CD14-positive monocyte (primary cell): Measurements from ENCODE around the gene CLEC17A. TPM values are rescaled to one million over a fixed set of nuclear protein-coding genes. Genes with fewer than 3 reads are reported as not detected.

Experiments
- DNase-seq, 3 donors: peaks; one replicate each; pipeline ENCODE4 v3.0.0-alpha.2; 2011 to 2022
- H2AFZ ChIP-seq: 2 replicates; pipeline ENCODE4 v1.6.0; 2012; ENCODE audit warnings: mild to moderate bottlenecking, low read depth, low read length, inconsistent platforms; ENCODE audit not compliant: insufficient read depth, poor library complexity, severe bottlenecking
- H3K27ac ChIP-seq, 2 donors: 1 replicate in 1 of 2; 2 replicates in 1 of 2; pipeline ENCODE4 v1.5.1; 2012 to 2013; ENCODE audit warnings: low read length in 2 of 2, control low read depth in 1 of 2, inconsistent platforms in 1 of 2, low read depth in 1 of 2, mild to moderate bottlenecking in 1 of 2
- H3K27me3 ChIP-seq, 2 donors: one replicate each; pipeline versions ENCODE4 v1.6.0 to v1.6.1; 2011 to 2013; ENCODE audit warnings: low read length in 2 of 2; ENCODE audit not compliant: control insufficient read depth in 2 of 2, insufficient read depth in 2 of 2
- H3K36me3 ChIP-seq, 2 donors: replicated peaks in 1 of 2; 1 replicate in 1 of 2; 2 replicates in 1 of 2; pipeline versions ENCODE4 v1.5.1 to v1.6.1; 2012 to 2013; ENCODE audit warnings: low read length in 2 of 2, control low read depth in 1 of 2, inconsistent platforms in 1 of 2, mild to moderate bottlenecking in 1 of 2; ENCODE audit not compliant: insufficient read depth in 2 of 2, control insufficient read depth in 1 of 2
- H3K4me1 ChIP-seq, 2 donors: 1 replicate in 1 of 2; 2 replicates in 1 of 2; pipeline versions ENCODE4 v1.5.1 to v1.6.1; 2012 to 2013; ENCODE audit warnings: low read length in 2 of 2, control low read depth in 1 of 2, inconsistent platforms in 1 of 2, mild to moderate bottlenecking in 1 of 2, moderate library complexity in 1 of 2; ENCODE audit not compliant: insufficient read depth in 2 of 2, control insufficient read depth in 1 of 2
- H3K4me2 ChIP-seq: replicated peaks from 2 replicates; pipeline ENCODE3; 2012; ENCODE audit warnings: low read length, moderate library complexity, mild to moderate bottlenecking; ENCODE audit not compliant: poor library complexity, severe bottlenecking; ENCODE audit errors: extremely low read depth
- H3K4me3 ChIP-seq, 3 experiments: fragments of 200-600 bp in 1 of 3; sonication (generic) in 1 of 3; replicated peaks in 1 of 3; 1 replicate in 2 of 3; 2 replicates in 1 of 3; pipeline ENCODE4 v1.5.1; 2011 to 2013; ENCODE audit warnings: low read length in 3 of 3, mild to moderate bottlenecking in 3 of 3, control low read depth in 2 of 3, low read depth in 2 of 3, inconsistent platforms in 1 of 3, moderate library complexity in 1 of 3
- H3K79me2 ChIP-seq: 2 replicates; pipeline ENCODE4 v1.6.0; 2012; ENCODE audit warnings: mild to moderate bottlenecking, control low read depth, inconsistent platforms, low read length, moderate library complexity; ENCODE audit not compliant: insufficient read depth
- H3K9ac ChIP-seq: 2 replicates; pipeline ENCODE4 v1.6.0; 2017; ENCODE audit warnings: low read length, mild to moderate bottlenecking; ENCODE audit not compliant: insufficient read depth, poor library complexity, severe bottlenecking
- H3K9me3 ChIP-seq, 2 donors: replicated peaks in 1 of 2; 1 replicate in 1 of 2; 2 replicates in 1 of 2; pipeline versions ENCODE4 v1.5.1 to v1.6.1; 2012 to 2013; ENCODE audit warnings: low read length in 2 of 2, control low read depth in 1 of 2; ENCODE audit not compliant: control insufficient read depth in 1 of 2, insufficient read depth in 1 of 2
- H4K20me1 ChIP-seq: 2 replicates; pipeline ENCODE4 v1.6.0; 2012; ENCODE audit warnings: mild to moderate bottlenecking, low read length, control low read depth, moderate library complexity; ENCODE audit not compliant: insufficient read depth
- H3K27ac Mint-ChIP-seq, 7 donors: one replicate each; pipeline ENCODE4 v1.8.0; 2020; ENCODE audit warnings: mild to moderate bottlenecking in 7 of 7, mixed read lengths in 7 of 7, moderate library complexity in 6 of 7, inconsistent platforms in 2 of 7
- H3K27me3 Mint-ChIP-seq, 3 donors: one replicate each; pipeline ENCODE4 v1.8.0; 2021 to 2022; ENCODE audit warnings: low read depth in 3 of 3, mild to moderate bottlenecking in 3 of 3, mixed read lengths in 3 of 3, moderate library complexity in 3 of 3, inconsistent platforms in 1 of 3
- H3K36me3 Mint-ChIP-seq, 2 donors: one replicate each; pipeline ENCODE4 v1.8.0; 2020; ENCODE audit warnings: mixed read lengths in 2 of 2, inconsistent platforms in 1 of 2, mild to moderate bottlenecking in 1 of 2
- H3K4me1 Mint-ChIP-seq: one replicate; pipeline ENCODE4 v1.8.0; 2020; ENCODE audit warnings: mild to moderate bottlenecking, mixed read lengths
- H3K4me3 Mint-ChIP-seq, 2 donors: one replicate each; pipeline ENCODE4 v1.8.0; 2020; ENCODE audit warnings: mild to moderate bottlenecking in 2 of 2, mixed read lengths in 2 of 2, moderate library complexity in 1 of 2
- H3K9me3 Mint-ChIP-seq, 7 donors: one replicate each; pipeline ENCODE4 v1.8.0; 2020 to 2022; ENCODE audit warnings: mixed read lengths in 7 of 7, mild to moderate bottlenecking in 6 of 7, moderate library complexity in 6 of 7, inconsistent platforms in 2 of 7
- WGBS: methylation state at CpG from one replicate; pipeline ENCODE4 v1.1.5; 2013; ENCODE audit warnings: missing lambda C conversion rate; ENCODE audit not compliant: insufficient coverage; 5-methylcytosine and 5-hydroxymethylcytosine counted together
- intact Hi-C, 2 donors: fragments of 100-400 bp; cut with micrococcal nuclease; formaldehyde crosslinking; loops; one replicate each; pipeline versions ENCODE4 v1.15.0 to v1.15.1; 2023
- polyA plus RNA-seq, 3 donors: library from polyadenylated mRNA; depleted of rRNA in 1 of 3; unstranded in 2 of 3; stranded (reverse) in 1 of 3; fragments of 300-500 nt in 2 of 3; fragments of >200 nt in 1 of 3; fragmentation: Illumina TruSeq in 2 of 3; gene quantifications; 1 replicate in 2 of 3; 2 replicates in 1 of 3; pipeline ENCODE4 v1.2.3, GENCODE V29; 2012 to 2021
- TF ChIP-seq, protein P1 (sequence below): fragments of 200-600 bp; IDR thresholded peaks from one replicate; pipeline ENCODE4 v1.8.0; 2022; ENCODE audit warnings: antibody characterized with exemption, mild to moderate bottlenecking

CLEC17A gene
- polyA plus RNA-seq, 3 donors = 0.62 to 3.4 (median 2.6) TPM

- 93% methylated on average over 21 of the region's 22 CpGs for WGBS
- TF ChIP-seq, protein P1, sequence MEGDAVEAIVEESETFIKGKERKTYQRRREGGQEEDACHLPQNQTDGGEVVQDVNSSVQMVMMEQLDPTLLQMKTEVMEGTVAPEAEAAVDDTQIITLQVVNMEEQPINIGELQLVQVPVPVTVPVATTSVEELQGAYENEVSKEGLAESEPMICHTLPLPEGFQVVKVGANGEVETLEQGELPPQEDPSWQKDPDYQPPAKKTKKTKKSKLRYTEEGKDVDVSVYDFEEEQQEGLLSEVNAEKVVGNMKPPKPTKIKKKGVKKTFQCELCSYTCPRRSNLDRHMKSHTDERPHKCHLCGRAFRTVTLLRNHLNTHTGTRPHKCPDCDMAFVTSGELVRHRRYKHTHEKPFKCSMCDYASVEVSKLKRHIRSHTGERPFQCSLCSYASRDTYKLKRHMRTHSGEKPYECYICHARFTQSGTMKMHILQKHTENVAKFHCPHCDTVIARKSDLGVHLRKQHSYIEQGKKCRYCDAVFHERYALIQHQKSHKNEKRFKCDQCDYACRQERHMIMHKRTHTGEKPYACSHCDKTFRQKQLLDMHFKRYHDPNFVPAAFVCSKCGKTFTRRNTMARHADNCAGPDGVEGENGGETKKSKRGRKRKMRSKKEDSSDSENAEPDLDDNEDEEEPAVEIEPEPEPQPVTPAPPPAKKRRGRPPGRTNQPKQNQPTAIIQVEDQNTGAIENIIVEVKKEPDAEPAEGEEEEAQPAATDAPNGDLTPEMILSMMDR = no peak
- Mint-ChIP-seq H3K9me3 (peaks cover 0 to 3% (median 0%) of the 10 kb centered on the region in 7 donors), H3K27me3 (no peaks in the 10 kb centered on the region), H3K36me3 (peaks cover 23 to 49% of the 10 kb centered on the region in 2 donors), H3K4me1 (peaks cover 11% of the 10 kb centered on the region), H3K4me3 (no peak overlapping the region), H3K27ac (no peak overlapping the region)
- Histone ChIP-seq H3K9me3 (no peaks in the 10 kb centered on the region), H3K4me2 (no peak overlapping the region), H4K20me1 (peaks cover 31% of the 10 kb centered on the region), H3K4me3 (no peak overlapping the region), H2AFZ (no peak overlapping the region), H3K79me2 (peaks cover 33% of the 10 kb centered on the region), H3K9ac (no peak overlapping the region), H3K27ac (no peak overlapping the region), H3K36me3 (peaks cover 23 to 30% of the 10 kb centered on the region in 2 donors), H3K4me1 (no peaks in the 10 kb centered on the region), H3K27me3 (no peaks in the 10 kb centered on the region)
- no peak for DNase-seq
- intact Hi-C loops = no loop called here
Observed at GRCh38 chr19:14565298-14565679, 17.6 kb upstream of the CLEC17A start.

GRCh38 chr19:14565765-14566711, 16.8 kb upstream of the CLEC17A start:
- DNase-seq = no peak

More at GRCh38 chr19:14565765-14566711, 16.8 kb upstream of the CLEC17A start:
- H3K9me3 Mint-ChIP-seq = peaks cover 0 to 3% (median 0%) of the 10 kb centered on the region in 7 donors
- H4K20me1 ChIP-seq = peaks cover 38% of the 10 kb centered on the region
- H3K27ac ChIP-seq = no peak overlapping the region
- no peak overlapping the region for H3K4me3 Mint-ChIP-seq
- TF ChIP-seq, protein P1 = no peak
- H3K4me1 Mint-ChIP-seq = peaks cover 18% of the 10 kb centered on the region
- intact Hi-C loops = no loop called here
- WGBS = 90% methylated on average over 13 of the region's 31 CpGs
- H3K27me3 ChIP-seq = no peaks in the 10 kb centered on the region
- H3K36me3 ChIP-seq = peaks cover 23 to 30% of the 10 kb centered on the region in 2 donors
- H3K9ac ChIP-seq = no peak overlapping the region
- no peak overlapping the region for H2AFZ ChIP-seq
- peaks cover 5 to 6% of the 10 kb centered on the region in 2 donors for H3K4me1 ChIP-seq
- H3K27me3 Mint-ChIP-seq = no peaks in the 10 kb centered on the region
- H3K4me2 ChIP-seq = no peak overlapping the region
- H3K36me3 Mint-ChIP-seq = peaks cover 23 to 49% of the 10 kb centered on the region in 2 donors
- H3K27ac Mint-ChIP-seq = no peak overlapping the region
- H3K9me3 ChIP-seq = no peaks in the 10 kb centered on the region
- H3K4me3 ChIP-seq = no peak overlapping the region
- peaks cover 33% of the 10 kb centered on the region for H3K79me2 ChIP-seq
